ENCODE data around the gene ACOXL. TPM values are rescaled to one million over a fixed set of nuclear protein-coding genes. Genes with fewer than 3 reads are reported as not detected.

Gene ACOXL
- total RNA-seq, 3 donors from 2014 or later (not counting 1 experiment from before 2014, with no cell fraction given), result not detected

DNA sequence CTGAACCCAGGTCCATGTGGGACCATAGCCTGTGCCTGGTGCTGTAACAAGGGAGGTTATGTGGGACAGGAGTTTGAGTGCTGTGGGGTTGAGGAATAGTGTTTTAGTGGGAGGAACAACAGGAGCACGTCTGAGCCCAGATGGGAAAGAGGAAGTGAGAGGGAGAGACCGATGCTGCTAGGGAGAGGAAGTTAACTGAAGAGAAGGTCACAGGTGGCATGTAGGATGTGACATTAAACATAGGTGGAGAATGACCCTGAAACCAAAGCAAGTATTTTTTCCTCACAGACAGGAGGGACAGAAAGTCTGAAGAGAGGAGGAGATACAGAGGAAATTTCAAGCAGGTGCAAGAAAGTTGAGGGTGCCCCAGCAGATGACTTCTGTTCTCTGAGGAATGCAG lies 87.8 kb downstream of the ACOXL start:
- Mint-ChIP-seq H3K27ac (no peak overlapping the region), H3K4me3 (no peak overlapping the region), H3K27me3 (ENCODE audit: low read depth in 2 of 2) (peaks cover 22 to 27% of the 10 kb centered on the region in 2 donors), H3K9me3 (peaks cover 0 to 6% of the 10 kb centered on the region in 2 donors), H3K36me3 (peaks cover 16% of the 10 kb centered on the region), H3K4me1 (peaks cover 17 to 19% of the 10 kb centered on the region in 2 donors)
- H3K4me1 ChIP-seq (ENCODE audit: control insufficient read depth, insufficient read depth, low read length), result peaks cover 9% of the 10 kb centered on the region
- no peak overlapping the region for H3K4me3 ChIP-seq (ENCODE audit: low read length)
- intact Hi-C loops (cut with micrococcal nuclease), result no loop called here
- no peaks in the 10 kb centered on the region for H3K9me3 ChIP-seq (ENCODE audit: control insufficient read depth, insufficient read depth, low read length)
- WGBS (ENCODE audit: insufficient coverage), result 13% methylated on average over 2 of the region's 2 CpGs
- no peaks in the 10 kb centered on the region for H3K36me3 ChIP-seq (ENCODE audit: control insufficient read depth, insufficient read depth, low read length)
- no peak for DNase-seq
- no peak for ATAC-seq
- TF ChIP-seq, protein P1, sequence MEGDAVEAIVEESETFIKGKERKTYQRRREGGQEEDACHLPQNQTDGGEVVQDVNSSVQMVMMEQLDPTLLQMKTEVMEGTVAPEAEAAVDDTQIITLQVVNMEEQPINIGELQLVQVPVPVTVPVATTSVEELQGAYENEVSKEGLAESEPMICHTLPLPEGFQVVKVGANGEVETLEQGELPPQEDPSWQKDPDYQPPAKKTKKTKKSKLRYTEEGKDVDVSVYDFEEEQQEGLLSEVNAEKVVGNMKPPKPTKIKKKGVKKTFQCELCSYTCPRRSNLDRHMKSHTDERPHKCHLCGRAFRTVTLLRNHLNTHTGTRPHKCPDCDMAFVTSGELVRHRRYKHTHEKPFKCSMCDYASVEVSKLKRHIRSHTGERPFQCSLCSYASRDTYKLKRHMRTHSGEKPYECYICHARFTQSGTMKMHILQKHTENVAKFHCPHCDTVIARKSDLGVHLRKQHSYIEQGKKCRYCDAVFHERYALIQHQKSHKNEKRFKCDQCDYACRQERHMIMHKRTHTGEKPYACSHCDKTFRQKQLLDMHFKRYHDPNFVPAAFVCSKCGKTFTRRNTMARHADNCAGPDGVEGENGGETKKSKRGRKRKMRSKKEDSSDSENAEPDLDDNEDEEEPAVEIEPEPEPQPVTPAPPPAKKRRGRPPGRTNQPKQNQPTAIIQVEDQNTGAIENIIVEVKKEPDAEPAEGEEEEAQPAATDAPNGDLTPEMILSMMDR (IDR thresholded peaks at IDR 0.05), result no peak
- H3K27ac ChIP-seq (ENCODE audit: low read length), result no peak overlapping the region
- H3K27me3 ChIP-seq (ENCODE audit: control insufficient read depth, insufficient read depth, low read length), result no peaks in the 10 kb centered on the region

GRCh38 chr2:110823165-110823564 lies 90.8 kb downstream of the ACOXL start:
- no peak overlapping the region for H3K27ac ChIP-seq (ENCODE audit: low read length)
- Mint-ChIP-seq H3K4me3 (no peak overlapping the region), H3K27ac (no peak overlapping the region), H3K27me3 (ENCODE audit: low read depth in 2 of 2) (peaks cover 17 to 34% of the 10 kb centered on the region in 2 donors), H3K4me1 (peaks cover 28 to 35% of the 10 kb centered on the region in 2 donors), H3K36me3 (peaks cover 20% of the 10 kb centered on the region), H3K9me3 (peaks cover 0 to 6% of the 10 kb centered on the region in 2 donors)
- TF ChIP-seq, protein P1 (IDR thresholded peaks at IDR 0.05), result no peak
- H3K9me3 ChIP-seq (ENCODE audit: control insufficient read depth, insufficient read depth, low read length), result no peaks in the 10 kb centered on the region
- no peaks in the 10 kb centered on the region for H3K36me3 ChIP-seq (ENCODE audit: control insufficient read depth, insufficient read depth, low read length)
- peaks cover 25% of the 10 kb centered on the region for H3K4me1 ChIP-seq (ENCODE audit: control insufficient read depth, insufficient read depth, low read length)
- no peak overlapping the region for H3K4me3 ChIP-seq (ENCODE audit: low read length)
- 89% methylated on average over 3 of the region's 3 CpGs for WGBS (ENCODE audit: insufficient coverage)
- intact Hi-C loops (cut with micrococcal nuclease), result no loop called here
- ATAC-seq (no peak), DNase-seq (no peak)
- no peaks in the 10 kb centered on the region for H3K27me3 ChIP-seq (ENCODE audit: control insufficient read depth, insufficient read depth, low read length)

- no peak overlapping the region for H3K27ac ChIP-seq (ENCODE audit: low read length)
- no peaks in the 10 kb centered on the region for H3K9me3 ChIP-seq (ENCODE audit: control insufficient read depth, insufficient read depth, low read length)
- peaks cover 16% of the 10 kb centered on the region for H3K4me1 ChIP-seq (ENCODE audit: control insufficient read depth, insufficient read depth, low read length)
- intact Hi-C loops (cut with micrococcal nuclease), result no loop called here
- no peaks in the 10 kb centered on the region for H3K36me3 ChIP-seq (ENCODE audit: control insufficient read depth, insufficient read depth, low read length)
- H3K9me3 Mint-ChIP-seq, result peaks cover 0 to 6% of the 10 kb centered on the region in 2 donors
- no peak overlapping the region for H3K27ac Mint-ChIP-seq
- H3K36me3 Mint-ChIP-seq, result peaks cover 20% of the 10 kb centered on the region
- TF ChIP-seq, protein P1 (IDR thresholded peaks at IDR 0.05), result no peak
- peaks cover 11 to 25% of the 10 kb centered on the region in 2 donors for H3K4me1 Mint-ChIP-seq
- H3K27me3 Mint-ChIP-seq (ENCODE audit: low read depth in 2 of 2), result peaks cover 0 to 14% of the 10 kb centered on the region in 2 donors
- ATAC-seq (peak in 2 of 3 donors; percentile 44 to 75), DNase-seq (peak in 1 of 2 donors; percentile 51)
- H3K27me3 ChIP-seq (ENCODE audit: control insufficient read depth, insufficient read depth, low read length), result no peaks in the 10 kb centered on the region
- peak overlapping the region; percentile 18 for H3K4me3 Mint-ChIP-seq
- H3K4me3 ChIP-seq (ENCODE audit: low read length), result no peak overlapping the region
Observed at GRCh38 chr2:110827511-110827910, 95.1 kb downstream of the ACOXL start.

GRCh38 chr2:110828330-110828729 lies 96.0 kb downstream of the ACOXL start:
- no peak for ATAC-seq
- TF ChIP-seq, protein P1 (IDR thresholded peaks at IDR 0.05), result no peak
- Histone ChIP-seq H3K4me1 (ENCODE audit: control insufficient read depth, insufficient read depth, low read length) (peaks cover 16% of the 10 kb centered on the region), H3K4me3 (ENCODE audit: low read length) (no peak overlapping the region), H3K36me3 (ENCODE audit: control insufficient read depth, insufficient read depth, low read length) (no peaks in the 10 kb centered on the region), H3K9me3 (ENCODE audit: control insufficient read depth, insufficient read depth, low read length) (no peaks in the 10 kb centered on the region), H3K27me3 (ENCODE audit: control insufficient read depth, insufficient read depth, low read length) (no peaks in the 10 kb centered on the region), H3K27ac (ENCODE audit: low read length) (no peak overlapping the region)
- no peak for DNase-seq
- Mint-ChIP-seq H3K9me3 (peaks cover 0 to 6% of the 10 kb centered on the region in 2 donors), H3K36me3 (peaks cover 20% of the 10 kb centered on the region), H3K27me3 (ENCODE audit: low read depth in 2 of 2) (peaks cover under 1 to 20% of the 10 kb centered on the region in 2 donors), H3K4me1 (peaks cover 11 to 25% of the 10 kb centered on the region in 2 donors), H3K4me3 (no peak overlapping the region), H3K27ac (no peak overlapping the region)
- intact Hi-C loops (cut with micrococcal nuclease), result no loop called here
- WGBS (ENCODE audit: insufficient coverage), result 91% methylated on average over 6 of the region's 6 CpGs

Measured in natural killer cell (primary cell).